ENCODE measurements around the gene ELK4. TPM values are rescaled to one million over a fixed set of nuclear protein-coding genes. Genes with fewer than 3 reads are reported as not detected.

The ELK4 gene
- total and polyA plus RNA-seq, 2 donors, result 14.3 to 20.2 TPM

GRCh38 chr1:205623646-205624045 lies 8.2 kb downstream of the ELK4 start:
- Histone ChIP-seq H3K27ac (ENCODE audit: low read depth in 1 of 2, low read length in 1 of 2) (no peak overlapping the region), H3K4me1 (ENCODE audit: control insufficient read depth in 2 of 2, insufficient read depth in 2 of 2, low read length in 2 of 2) (peaks cover 0 to 4% of the 10 kb centered on the region in 2 donors), H3K36me3 (ENCODE audit: control insufficient read depth in 2 of 2, insufficient read depth in 2 of 2, low read length in 1 of 2) (peaks cover 24 to 43% of the 10 kb centered on the region in 2 donors), H3K4me3 (ENCODE audit: low read length in 2 of 2) (no peak overlapping the region), H3K9me3 (ENCODE audit: control insufficient read depth in 2 of 2, insufficient read depth in 1 of 2, low read length in 1 of 2) (no peaks in the 10 kb centered on the region), H3K27me3 (ENCODE audit: control insufficient read depth in 2 of 2, insufficient read depth in 1 of 2, low read length in 1 of 2) (no peaks in the 10 kb centered on the region)
- DNase-seq (ENCODE audit: low read depth in 6 of 9, low spot score in 9 of 9), result no peak
- over 99% methylated on average over 4 of the region's 4 CpGs for WGBS

DNA sequence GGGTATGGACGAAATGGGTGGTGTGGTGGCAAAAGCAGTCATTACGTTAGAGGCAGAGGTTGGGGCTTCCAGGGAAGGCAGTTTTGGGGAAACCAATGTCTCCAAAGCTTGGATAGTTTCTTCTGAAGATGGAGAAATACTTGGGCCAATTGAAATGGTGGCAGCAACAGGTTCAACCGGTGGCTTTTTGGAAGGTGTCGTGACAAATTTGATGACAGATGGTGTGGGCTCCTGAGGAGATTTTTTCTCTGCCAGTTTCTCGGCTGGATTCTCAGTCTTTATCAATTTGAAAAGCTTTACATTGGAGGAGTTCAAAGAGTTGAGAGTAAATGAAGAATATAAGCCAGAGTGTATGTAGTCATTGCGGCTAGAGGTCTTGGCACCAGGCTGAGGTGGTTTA lies 11.5 kb downstream of the ELK4 start:
- H3K27ac ChIP-seq (ENCODE audit: low read depth in 1 of 2, low read length in 1 of 2), result no peak overlapping the region
- H3K4me3 ChIP-seq (ENCODE audit: low read length in 2 of 2), result no peak overlapping the region
- H3K36me3 ChIP-seq (ENCODE audit: control insufficient read depth in 2 of 2, insufficient read depth in 2 of 2, low read length in 1 of 2), result peaks cover 39 to 74% of the 10 kb centered on the region in 2 donors
- no peaks in the 10 kb centered on the region for H3K9me3 ChIP-seq (ENCODE audit: control insufficient read depth in 2 of 2, insufficient read depth in 1 of 2, low read length in 1 of 2)
- no peaks in the 10 kb centered on the region for H3K4me1 ChIP-seq (ENCODE audit: control insufficient read depth in 2 of 2, insufficient read depth in 2 of 2, low read length in 2 of 2)
- WGBS, result 98% methylated on average over 6 of the region's 6 CpGs
- no peak for DNase-seq (ENCODE audit: low read depth in 6 of 9, low spot score in 9 of 9)
- H3K27me3 ChIP-seq (ENCODE audit: control insufficient read depth in 2 of 2, insufficient read depth in 1 of 2, low read length in 1 of 2), result no peaks in the 10 kb centered on the region

GRCh38 chr1:205619376-205619775 lies 12.4 kb downstream of the ELK4 start:
- H3K4me1 ChIP-seq (ENCODE audit: control insufficient read depth in 2 of 2, insufficient read depth in 2 of 2, low read length in 2 of 2), result no peaks in the 10 kb centered on the region
- H3K27ac ChIP-seq (ENCODE audit: low read depth in 1 of 2, low read length in 1 of 2), result no peak overlapping the region
- no peaks in the 10 kb centered on the region for H3K9me3 ChIP-seq (ENCODE audit: control insufficient read depth in 2 of 2, insufficient read depth in 1 of 2, low read length in 1 of 2)
- WGBS, result 96% methylated on average over 3 of the region's 3 CpGs
- no peak overlapping the region for H3K4me3 ChIP-seq (ENCODE audit: low read length in 2 of 2)
- no peak for DNase-seq (ENCODE audit: low read depth in 6 of 9, low spot score in 9 of 9)
- peaks cover 39 to 81% of the 10 kb centered on the region in 2 donors for H3K36me3 ChIP-seq (ENCODE audit: control insufficient read depth in 2 of 2, insufficient read depth in 2 of 2, low read length in 1 of 2)
- H3K27me3 ChIP-seq (ENCODE audit: control insufficient read depth in 2 of 2, insufficient read depth in 1 of 2, low read length in 1 of 2), result no peaks in the 10 kb centered on the region

DNA sequence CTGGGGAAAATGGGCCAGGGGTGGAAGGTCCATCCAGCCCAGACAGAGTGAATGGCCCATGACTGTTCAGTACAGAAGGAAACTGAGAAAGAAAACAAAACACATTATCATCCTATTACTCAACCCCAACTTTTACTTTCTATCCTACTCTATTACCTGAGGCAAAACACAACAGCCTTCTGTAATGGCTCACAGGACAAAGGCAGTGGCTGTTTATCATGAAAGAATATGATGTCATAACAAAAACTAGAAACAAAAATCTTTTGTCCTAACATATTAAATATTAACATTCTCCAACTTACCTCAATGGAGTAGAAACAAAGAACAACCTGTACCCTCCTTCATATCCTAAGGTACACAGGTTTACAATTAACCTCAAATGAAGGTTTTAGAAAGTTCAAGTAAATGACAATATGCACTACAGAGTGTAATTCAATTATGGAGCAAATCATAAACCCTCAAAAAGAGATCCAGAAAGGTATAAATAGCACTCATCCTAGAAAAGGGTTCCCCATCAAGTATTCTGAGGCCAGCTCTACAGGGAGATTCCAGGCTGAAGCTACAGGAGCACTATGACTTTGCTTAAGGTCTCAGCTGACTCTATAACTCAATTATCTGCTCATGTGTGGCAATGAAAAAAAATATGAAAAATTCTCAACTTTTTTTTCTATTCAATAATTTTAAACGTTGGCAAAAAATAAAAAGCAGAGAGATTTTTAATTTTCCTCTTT lies 15.1 kb downstream of the ELK4 start:
- H3K27ac ChIP-seq (ENCODE audit: low read depth in 1 of 2, low read length in 1 of 2), result no peak overlapping the region
- DNase-seq (ENCODE audit: low read depth in 6 of 9, low spot score in 9 of 9), result no peak

DNA sequence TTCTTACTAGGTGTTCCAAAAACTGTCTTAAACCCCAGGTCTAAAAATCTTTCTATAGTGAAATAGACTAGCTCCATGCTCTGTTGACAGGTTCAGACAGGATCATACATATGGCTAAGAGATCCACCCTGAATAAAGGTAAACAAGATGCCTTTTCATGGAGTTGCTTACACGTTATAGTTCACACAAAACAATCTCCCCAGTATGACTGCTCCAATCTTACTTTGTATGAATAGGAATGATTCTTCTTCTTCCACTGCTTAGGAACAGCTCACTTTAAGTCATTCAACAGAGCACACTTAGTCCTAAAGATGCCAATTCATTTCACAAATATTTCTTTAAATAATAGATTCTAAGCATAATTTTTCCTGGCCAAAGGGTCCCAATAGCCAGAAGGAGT lies 16.0 kb downstream of the ELK4 start:
- DNase-seq (ENCODE audit: low read depth in 6 of 9, low spot score in 9 of 9), result no peak
- H3K27me3 ChIP-seq (ENCODE audit: control insufficient read depth in 2 of 2, insufficient read depth in 1 of 2, low read length in 1 of 2), result no peaks in the 10 kb centered on the region
- H3K4me3 ChIP-seq (ENCODE audit: low read length in 2 of 2), result no peak overlapping the region
- peaks cover 36 to 96% of the 10 kb centered on the region in 2 donors for H3K36me3 ChIP-seq (ENCODE audit: control insufficient read depth in 2 of 2, insufficient read depth in 2 of 2, low read length in 1 of 2)
- no peak overlapping the region for H3K27ac ChIP-seq (ENCODE audit: low read depth in 1 of 2, low read length in 1 of 2)
- H3K9me3 ChIP-seq (ENCODE audit: control insufficient read depth in 2 of 2, insufficient read depth in 1 of 2, low read length in 1 of 2), result no peaks in the 10 kb centered on the region
- WGBS, result 96% methylated on average over 1 of the region's 1 CpG
- H3K4me1 ChIP-seq (ENCODE audit: control insufficient read depth in 2 of 2, insufficient read depth in 2 of 2, low read length in 2 of 2), result no peaks in the 10 kb centered on the region

More for the DNA sequence above, 15.1 kb downstream of the ELK4 start:
- H3K27me3 ChIP-seq (ENCODE audit: control insufficient read depth in 2 of 2, insufficient read depth in 1 of 2, low read length in 1 of 2), result no peaks in the 10 kb centered on the region
- WGBS, result 96% methylated on average over 1 of the region's 1 CpG
- no peak overlapping the region for H3K4me3 ChIP-seq (ENCODE audit: low read length in 2 of 2)
- no peaks in the 10 kb centered on the region for H3K9me3 ChIP-seq (ENCODE audit: control insufficient read depth in 2 of 2, insufficient read depth in 1 of 2, low read length in 1 of 2)
- peaks cover 36 to 88% of the 10 kb centered on the region in 2 donors for H3K36me3 ChIP-seq (ENCODE audit: control insufficient read depth in 2 of 2, insufficient read depth in 2 of 2, low read length in 1 of 2)
- H3K4me1 ChIP-seq (ENCODE audit: control insufficient read depth in 2 of 2, insufficient read depth in 2 of 2, low read length in 2 of 2), result no peaks in the 10 kb centered on the region

- Histone ChIP-seq H3K36me3 (ENCODE audit: control insufficient read depth in 2 of 2, insufficient read depth in 2 of 2, low read length in 1 of 2) (peaks cover 28 to 84% of the 10 kb centered on the region in 2 donors), H3K27ac (ENCODE audit: low read depth in 1 of 2, low read length in 1 of 2) (no peak overlapping the region), H3K9me3 (ENCODE audit: control insufficient read depth in 2 of 2, insufficient read depth in 1 of 2, low read length in 1 of 2) (no peaks in the 10 kb centered on the region), H3K4me1 (ENCODE audit: control insufficient read depth in 2 of 2, insufficient read depth in 2 of 2, low read length in 2 of 2) (no peaks in the 10 kb centered on the region), H3K27me3 (ENCODE audit: control insufficient read depth in 2 of 2, insufficient read depth in 1 of 2, low read length in 1 of 2) (no peaks in the 10 kb centered on the region), H3K4me3 (ENCODE audit: low read length in 2 of 2) (no peak overlapping the region)
- no peak for DNase-seq (ENCODE audit: low read depth in 6 of 9, low spot score in 9 of 9)
- WGBS, result 96% methylated on average over 2 of the region's 2 CpGs
Observed at GRCh38 chr1:205613854-205614412, 17.9 kb downstream of the ELK4 start.

- Histone ChIP-seq H3K9me3 (ENCODE audit: control insufficient read depth in 2 of 2, insufficient read depth in 1 of 2, low read length in 1 of 2) (no peaks in the 10 kb centered on the region), H3K27ac (ENCODE audit: low read depth in 1 of 2, low read length in 1 of 2) (no peak overlapping the region), H3K36me3 (ENCODE audit: control insufficient read depth in 2 of 2, insufficient read depth in 2 of 2, low read length in 1 of 2) (peaks cover 16 to 78% of the 10 kb centered on the region in 2 donors), H3K4me1 (ENCODE audit: control insufficient read depth in 2 of 2, insufficient read depth in 2 of 2, low read length in 2 of 2) (no peaks in the 10 kb centered on the region), H3K27me3 (ENCODE audit: control insufficient read depth in 2 of 2, insufficient read depth in 1 of 2, low read length in 1 of 2) (no peaks in the 10 kb centered on the region), H3K4me3 (ENCODE audit: low read length in 2 of 2) (no peak overlapping the region)
- 99% methylated on average over 1 of the region's 1 CpG for WGBS
- DNase-seq (ENCODE audit: low read depth in 6 of 9, low spot score in 9 of 9), result no peak
Observed at GRCh38 chr1:205612556-205612955, 19.3 kb downstream of the ELK4 start.

- over 99% methylated on average over 3 of the region's 3 CpGs for WGBS
- Histone ChIP-seq H3K4me3 (ENCODE audit: low read length in 2 of 2) (no peak overlapping the region), H3K36me3 (ENCODE audit: control insufficient read depth in 2 of 2, insufficient read depth in 2 of 2, low read length in 1 of 2) (peaks cover 16 to 75% of the 10 kb centered on the region in 2 donors), H3K4me1 (ENCODE audit: control insufficient read depth in 2 of 2, insufficient read depth in 2 of 2, low read length in 2 of 2) (no peaks in the 10 kb centered on the region), H3K9me3 (ENCODE audit: control insufficient read depth in 2 of 2, insufficient read depth in 1 of 2, low read length in 1 of 2) (no peaks in the 10 kb centered on the region), H3K27ac (ENCODE audit: low read depth in 1 of 2, low read length in 1 of 2) (no peak overlapping the region), H3K27me3 (ENCODE audit: control insufficient read depth in 2 of 2, insufficient read depth in 1 of 2, low read length in 1 of 2) (no peaks in the 10 kb centered on the region)
- DNase-seq (ENCODE audit: low read depth in 6 of 9, low spot score in 9 of 9), result no peak
Observed at GRCh38 chr1:205612104-205612503, 19.7 kb downstream of the ELK4 start.

DNA sequence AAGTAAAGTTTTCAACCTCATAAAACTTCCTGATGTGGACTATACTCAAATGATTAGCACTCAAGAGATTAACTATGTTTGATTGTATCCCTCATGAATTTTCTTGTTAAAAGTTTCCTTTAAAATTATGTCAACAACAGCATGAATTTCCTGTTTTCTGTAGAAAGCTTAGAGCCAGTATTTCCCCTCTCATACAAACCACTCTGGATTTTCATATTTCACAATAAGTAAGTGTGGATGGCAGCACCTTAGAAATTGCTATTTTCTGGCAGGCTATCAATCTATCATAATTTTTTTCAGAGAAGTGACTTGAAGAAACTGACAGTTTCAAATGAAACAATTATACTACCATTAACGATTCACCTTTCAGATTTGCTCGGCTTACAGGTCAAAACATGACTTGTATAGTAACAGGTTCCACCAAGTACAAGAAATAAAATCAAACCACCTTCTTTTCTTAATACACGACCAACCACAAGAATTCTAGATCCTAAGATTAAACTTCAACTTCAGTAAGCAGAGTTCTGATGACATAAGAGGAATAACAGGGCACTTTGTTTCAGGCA lies 20.8 kb downstream of the ELK4 start:
- H3K9me3 ChIP-seq (ENCODE audit: control insufficient read depth in 2 of 2, insufficient read depth in 1 of 2, low read length in 1 of 2), result no peaks in the 10 kb centered on the region
- peaks cover 15 to 69% of the 10 kb centered on the region in 2 donors for H3K36me3 ChIP-seq (ENCODE audit: control insufficient read depth in 2 of 2, insufficient read depth in 2 of 2, low read length in 1 of 2)
- H3K4me1 ChIP-seq (ENCODE audit: control insufficient read depth in 2 of 2, insufficient read depth in 2 of 2, low read length in 2 of 2), result no peaks in the 10 kb centered on the region
- no peaks in the 10 kb centered on the region for H3K27me3 ChIP-seq (ENCODE audit: control insufficient read depth in 2 of 2, insufficient read depth in 1 of 2, low read length in 1 of 2)
- H3K27ac ChIP-seq (ENCODE audit: low read depth in 1 of 2, low read length in 1 of 2), result no peak overlapping the region
- no peak overlapping the region for H3K4me3 ChIP-seq (ENCODE audit: low read length in 2 of 2)
- DNase-seq (ENCODE audit: low read depth in 6 of 9, low spot score in 9 of 9), result no peak
- 79% methylated on average over 3 of the region's 3 CpGs for WGBS

All from thymus (tissue), 11 donors.